Pancreas (tissue), 10 donors: ENCODE results near the gene AKNA. TPM values are rescaled to one million over a fixed set of nuclear protein-coding genes. Genes with fewer than 3 reads are reported as not detected.

Source experiments
- ATAC-seq, 4 donors: fragments of 200-7000 bp; cut with Tn5 transposase; one replicate each; pipeline versions ENCODE4 v1.8.0 to v1.9.1; 2020; ENCODE audit warnings: mild to moderate bottlenecking in 4 of 4, moderate library complexity in 4 of 4
- DNase-seq, 6 donors: peaks; one replicate each; pipeline ENCODE4 v3.0.0-alpha.2; 2020
- FAIRE-seq: peaks from 2 replicates; lab custom pipeline; 2012; peaks lifted over from hg19 to GRCh38; lab: Jason Lieb, UNC
- H3K27ac ChIP-seq, 4 donors: fragments of 200-600 bp; sonication (generic); 1 replicate in 3 of 4; 2 replicates in 1 of 4; pipeline versions ENCODE4 v1.5.0 to v1.8.0; 2020
- H3K27me3 ChIP-seq, 4 donors: fragments of 200-600 bp; one replicate each; pipeline ENCODE4 v1.8.0; 2021
- H3K36me3 ChIP-seq, 3 donors: fragments of 200-600 bp; sonication (generic) in 1 of 3; one replicate each; pipeline versions ENCODE4 v1.5.0 to v1.8.0; 2020 to 2021
- H3K4me1 ChIP-seq, 3 donors: fragments of 200-600 bp; one replicate each; pipeline ENCODE4 v1.8.0; 2021
- H3K4me3 ChIP-seq, 4 donors: fragments of 200-600 bp; sonication (generic) in 2 of 4; one replicate each; pipeline versions ENCODE4 v1.5.0 to v1.8.0; 2020 to 2021
- H3K9me3 ChIP-seq, 4 donors: fragments of 200-600 bp; one replicate each; pipeline ENCODE4 v1.8.0; 2021
- CTCF ChIP-seq, 4 donors: fragments of 200-600 bp; sonication (generic) in 3 of 4; IDR thresholded peaks; one replicate each; pipeline versions ENCODE4 v1.5.0 to v1.8.0; 2021; ENCODE audit warnings: antibody characterized with exemption in 4 of 4
- WGBS, 2 donors: extraction: QIAGEN DNeasy Blood & Tissue Kit; methylation state at CpG; one replicate each; pipeline ENCODE4 v1.1.7; 2013; 5-methylcytosine and 5-hydroxymethylcytosine counted together
- intact Hi-C, 3 donors: fragments of 100-400 bp; cut with DNase I; formaldehyde crosslinking; loops; one replicate each; pipeline versions ENCODE4 v1.11.1 to v1.14.2; 2022
- polyA plus RNA-seq, 2 donors: library from polyadenylated mRNA; stranded (reverse); fragments of 200-250 nt; gene quantifications; one replicate each; pipeline ENCODE4 v1.2.3, GENCODE V29; 2013
- total RNA-seq, 6 donors: library from RNA; stranded (reverse); fragmentation: NEBNext Ultra II Directional in 4 of 6; extraction: Animal tissue kit (Norgen Biotek cat#: 25700) in 4 of 6; gene quantifications; one replicate each; pipeline versions ENCODE4 v1.2.1 to v1.2.4, GENCODE V29; 2021 to 2023
- donor health status: healthy with polysubstance abuse.
- donor health status: DM: no; HTN: no; CAD: no; lungs with moderate emphysema.
- donor health status: DM: no; HTN: no; CAD: no.
- donor health status: control.
- donor health status: control.
- donor health status: Bipolar disorder and iron deficiency.
- donor health status: DM: yes; HTN: yes; CAD: no.
- donor health status: DM: no; HTN: no; CAD: no.
- donor health status: DM: no; HTN: no; CAD: no.
- donor health status: DM: yes; HTN: yes; CAD: no.

Gene AKNA
- total and polyA plus RNA-seq, 8 donors, result 5.4 to 18.0 (median 10.4) TPM

GRCh38 chr9:114359801-114360200 lies 28.0 kb downstream of the AKNA start:
- peaks cover 0 to 22% (median 5%) of the 10 kb centered on the region in 3 donors for H3K36me3 ChIP-seq
- no peaks in the 10 kb centered on the region for H3K9me3 ChIP-seq
- ATAC-seq, result no peak
- peak in 1 of 6 donors; percentile 23 for DNase-seq
- no peaks in the 10 kb centered on the region for H3K27me3 ChIP-seq
- H3K27ac ChIP-seq, result no peak overlapping the region
- 92% methylated on average over 7 of the region's 7 CpGs for WGBS, 2 donors
- H3K4me3 ChIP-seq, result no peak overlapping the region
- no peak for TF ChIP-seq CTCF (IDR thresholded peaks at IDR 0.05)
- no peak for FAIRE-seq
- no peaks in the 10 kb centered on the region for H3K4me1 ChIP-seq
- intact Hi-C loops, result no loop called here

- Histone ChIP-seq H3K4me3 (no peak overlapping the region), H3K36me3 (peaks cover 0 to 22% (median 5%) of the 10 kb centered on the region in 3 donors), H3K27ac (no peak overlapping the region), H3K9me3 (no peaks in the 10 kb centered on the region), H3K4me1 (no peaks in the 10 kb centered on the region), H3K27me3 (no peaks in the 10 kb centered on the region)
- intact Hi-C loops, result no loop called here
- TF ChIP-seq CTCF (IDR thresholded peaks at IDR 0.05), result no peak
- 92 to 96% methylated on average over 7 to 9 of the region's 9 CpGs for WGBS, 2 donors
- ATAC-seq (no peak), FAIRE-seq (no peak), DNase-seq (peak in 1 of 6 donors; percentile 32)
These were observed 29.9 kb downstream of the AKNA start for GRCh38 chr9:114357911-114358328.

GRCh38 chr9:114357360-114357759 lies 30.4 kb downstream of the AKNA start:
- H3K4me3 ChIP-seq, result no peak overlapping the region
- ATAC-seq (no peak), FAIRE-seq (no peak), DNase-seq (peak in 1 of 6 donors; percentile 16)
- no peak overlapping the region for H3K27ac ChIP-seq
- no peaks in the 10 kb centered on the region for H3K9me3 ChIP-seq
- TF ChIP-seq CTCF (IDR thresholded peaks at IDR 0.05), result no peak
- intact Hi-C loops, result no loop called here
- no peaks in the 10 kb centered on the region for H3K27me3 ChIP-seq
- no peaks in the 10 kb centered on the region for H3K4me1 ChIP-seq
- 82 to 91% methylated on average over 6 of the region's 6 CpGs for WGBS, 2 donors
- peaks cover 0 to 22% (median 5%) of the 10 kb centered on the region in 3 donors for H3K36me3 ChIP-seq

- Histone ChIP-seq H3K36me3 (peaks cover 0 to 22% (median 5%) of the 10 kb centered on the region in 3 donors), H3K4me1 (no peaks in the 10 kb centered on the region), H3K4me3 (no peak overlapping the region), H3K27me3 (no peaks in the 10 kb centered on the region), H3K9me3 (no peaks in the 10 kb centered on the region), H3K27ac (no peak overlapping the region)
- ATAC-seq (no peak), FAIRE-seq (no peak), DNase-seq (peak in 1 of 6 donors; percentile 38)
- WGBS, 2 donors, result 85 to 86% methylated on average over 6 of the region's 6 CpGs
- TF ChIP-seq CTCF (IDR thresholded peaks at IDR 0.05), result no peak
- intact Hi-C loops, result no loop called here
These were observed 31.0 kb downstream of the AKNA start for GRCh38 chr9:114356792-114357191.

- no peak for TF ChIP-seq CTCF (IDR thresholded peaks at IDR 0.05)
- H3K4me1 ChIP-seq, result no peaks in the 10 kb centered on the region
- no peaks in the 10 kb centered on the region for H3K27me3 ChIP-seq
- intact Hi-C loops, result no loop called here
- no peaks in the 10 kb centered on the region for H3K9me3 ChIP-seq
- no peak for FAIRE-seq
- H3K4me3 ChIP-seq, result no peak overlapping the region
- WGBS, 2 donors, result 90 to 91% methylated on average over 6 of the region's 6 CpGs
- peaks cover 0 to 18% (median 5%) of the 10 kb centered on the region in 3 donors for H3K36me3 ChIP-seq
- no peak overlapping the region for H3K27ac ChIP-seq
- no peak for ATAC-seq
- no peak for DNase-seq
These were observed 32.0 kb downstream of the AKNA start for GRCh38 chr9:114355821-114356220.
